ENCODE results near the gene ADAMTSL1. TPM values are rescaled to one million over a fixed set of nuclear protein-coding genes. Genes with fewer than 3 reads are reported as not detected.

ADAMTSL1 gene
- total and polyA plus RNA-seq, 2 donors (not counting 3 experiments of a cell fraction or from before 2014, with no cell fraction given): 15.0 to 18.4 TPM

GRCh38 chr9:18923671-18924430 is 449.9 kb downstream of the ADAMTSL1 start:
- TF ChIP-seq EZH2 (IDR thresholded peaks at IDR 0.05; ENCODE audit: borderline replicate concordance, low read depth, low read length, severe bottlenecking) (no peak), POLR2AphosphoS5 (IDR thresholded peaks at IDR 0.05; ENCODE audit: insufficient read depth, low read depth, low read length) (no peak)
- TF ChIP-seq, protein P1, sequence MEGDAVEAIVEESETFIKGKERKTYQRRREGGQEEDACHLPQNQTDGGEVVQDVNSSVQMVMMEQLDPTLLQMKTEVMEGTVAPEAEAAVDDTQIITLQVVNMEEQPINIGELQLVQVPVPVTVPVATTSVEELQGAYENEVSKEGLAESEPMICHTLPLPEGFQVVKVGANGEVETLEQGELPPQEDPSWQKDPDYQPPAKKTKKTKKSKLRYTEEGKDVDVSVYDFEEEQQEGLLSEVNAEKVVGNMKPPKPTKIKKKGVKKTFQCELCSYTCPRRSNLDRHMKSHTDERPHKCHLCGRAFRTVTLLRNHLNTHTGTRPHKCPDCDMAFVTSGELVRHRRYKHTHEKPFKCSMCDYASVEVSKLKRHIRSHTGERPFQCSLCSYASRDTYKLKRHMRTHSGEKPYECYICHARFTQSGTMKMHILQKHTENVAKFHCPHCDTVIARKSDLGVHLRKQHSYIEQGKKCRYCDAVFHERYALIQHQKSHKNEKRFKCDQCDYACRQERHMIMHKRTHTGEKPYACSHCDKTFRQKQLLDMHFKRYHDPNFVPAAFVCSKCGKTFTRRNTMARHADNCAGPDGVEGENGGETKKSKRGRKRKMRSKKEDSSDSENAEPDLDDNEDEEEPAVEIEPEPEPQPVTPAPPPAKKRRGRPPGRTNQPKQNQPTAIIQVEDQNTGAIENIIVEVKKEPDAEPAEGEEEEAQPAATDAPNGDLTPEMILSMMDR (IDR thresholded peaks at IDR 0.05; ENCODE audit: extremely low read depth in 1 of 2, insufficient read depth in 1 of 2, low read depth in 1 of 2, low read length in 2 of 2): no peak
- H3K9ac ChIP-seq (replicated peaks; ENCODE audit: extremely low read depth, insufficient read depth, low read length): no peak overlapping the region
- no TSS peak for BruUV-seq (replicated peaks)
- H3K4me1 ChIP-seq (ENCODE audit: control insufficient read depth, extremely low read depth, insufficient read depth, low read length): no peaks in the 10 kb centered on the region
- H3K79me2 ChIP-seq (ENCODE audit: control insufficient read depth, insufficient read depth, low read length): no peaks in the 10 kb centered on the region
- no peaks in the 10 kb centered on the region for H3K9me3 ChIP-seq (replicated peaks; ENCODE audit: control insufficient read depth, insufficient read depth, low read length)
- no peaks in the 10 kb centered on the region for H4K20me1 ChIP-seq (replicated peaks; ENCODE audit: control insufficient read depth, extremely low read depth, insufficient read depth, low read length)
- dilution Hi-C loops (cut with MboI; ENCODE audit: extremely low pct_ligation_motif_present, low sequenced_read_pairs): no loop called here
- DNase-seq (ENCODE audit: low read depth, low spot score) (no peak), FAIRE-seq (no peak)
- CTCF ChIA-PET: interaction anchor here (1.6 kb wide), 1 partner anchor 50 kb away, joined by 3 read pairs; no protein-coding TSS in a partner anchor
- intact Hi-C loops (cut with micrococcal nuclease): no loop called here
- no peak overlapping the region for H2AFZ ChIP-seq (ENCODE audit: low read depth, low read length)
- H3K36me3 ChIP-seq (ENCODE audit: control insufficient read depth in 2 of 2, extremely low read depth in 1 of 2, insufficient read depth in 2 of 2, low read length in 2 of 2): no peaks in the 10 kb centered on the region
- no peak overlapping the region for H3K4me2 ChIP-seq (ENCODE audit: insufficient read depth, low read length)
- no peak overlapping the region for H3K27ac ChIP-seq (ENCODE audit: insufficient read depth, low read depth, low read length)
- H3K27me3 ChIP-seq (ENCODE audit: control insufficient read depth in 2 of 2, insufficient read depth in 2 of 2, low read length in 2 of 2): no peaks in the 10 kb centered on the region
- POLR2A ChIA-PET: no interaction called here
- H3K9me1 ChIP-seq (replicated peaks; ENCODE audit: control insufficient read depth, extremely low read depth, insufficient read depth, low read length): no peaks in the 10 kb centered on the region
- no peak overlapping the region for H3K4me3 ChIP-seq (replicated peaks in 1 of 3; ENCODE audit: insufficient read depth in 1 of 3, low read depth in 1 of 3, low read length in 3 of 3)

DNA sequence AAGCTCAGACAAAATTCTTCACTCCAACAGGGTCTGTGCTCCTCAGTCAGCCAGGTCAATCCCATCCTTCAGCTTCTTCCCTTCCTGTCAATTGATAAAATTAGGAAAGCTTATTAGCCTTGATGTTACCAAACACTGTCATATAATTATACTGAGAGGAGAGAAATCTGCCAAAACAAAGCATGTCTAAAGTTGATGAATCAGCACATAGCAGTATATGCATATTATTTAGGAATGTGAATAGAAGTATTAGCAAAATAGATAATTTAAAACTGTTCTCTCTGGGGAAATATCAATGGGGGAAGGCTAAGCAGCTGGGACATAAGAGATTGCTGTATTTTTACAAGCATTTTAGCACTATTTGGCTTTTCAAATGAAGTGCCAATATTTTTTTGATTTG is 451.9 kb downstream of the ADAMTSL1 start:
- no TSS peak for BruUV-seq (replicated peaks)
- H3K27me3 ChIP-seq (ENCODE audit: control insufficient read depth in 2 of 2, insufficient read depth in 2 of 2, low read length in 2 of 2): no peaks in the 10 kb centered on the region
- POLR2A ChIA-PET: no interaction called here

More for the DNA sequence above, 451.9 kb downstream of the ADAMTSL1 start:
- Histone ChIP-seq H3K27ac (ENCODE audit: insufficient read depth, low read depth, low read length) (no peak overlapping the region), H2AFZ (ENCODE audit: low read depth, low read length) (no peak overlapping the region), H4K20me1 (replicated peaks; ENCODE audit: control insufficient read depth, extremely low read depth, insufficient read depth, low read length) (no peaks in the 10 kb centered on the region), H3K79me2 (ENCODE audit: control insufficient read depth, insufficient read depth, low read length) (no peaks in the 10 kb centered on the region), H3K9me1 (replicated peaks; ENCODE audit: control insufficient read depth, extremely low read depth, insufficient read depth, low read length) (no peaks in the 10 kb centered on the region), H3K36me3 (ENCODE audit: control insufficient read depth in 2 of 2, extremely low read depth in 1 of 2, insufficient read depth in 2 of 2, low read length in 2 of 2) (no peaks in the 10 kb centered on the region), H3K4me2 (ENCODE audit: insufficient read depth, low read length) (no peak overlapping the region), H3K9ac (replicated peaks; ENCODE audit: extremely low read depth, insufficient read depth, low read length) (no peak overlapping the region), H3K4me1 (ENCODE audit: control insufficient read depth, extremely low read depth, insufficient read depth, low read length) (no peaks in the 10 kb centered on the region), H3K4me3 (replicated peaks in 1 of 3; ENCODE audit: insufficient read depth in 1 of 3, low read depth in 1 of 3, low read length in 3 of 3) (no peak overlapping the region), H3K9me3 (replicated peaks; ENCODE audit: control insufficient read depth, insufficient read depth, low read length) (no peaks in the 10 kb centered on the region)
- dilution Hi-C loops (cut with MboI; ENCODE audit: extremely low pct_ligation_motif_present, low sequenced_read_pairs) (no loop called here), intact Hi-C loops (cut with micrococcal nuclease) (no loop called here)
- CTCF ChIA-PET: no interaction called here
- no peak for FAIRE-seq
- no peak for TF ChIP-seq MYC (IDR thresholded peaks at IDR 0.05; ENCODE audit: low read depth, low read length)
- no peak for TF ChIP-seq POLR2AphosphoS5 (IDR thresholded peaks at IDR 0.05; ENCODE audit: insufficient read depth, low read depth, low read length)
- no peak for TF ChIP-seq FOS (IDR thresholded peaks at IDR 0.05; ENCODE audit: borderline replicate concordance, insufficient read depth, low read length)
- TF ChIP-seq JUN (IDR thresholded peaks at IDR 0.05; ENCODE audit: borderline replicate concordance, insufficient read depth, insufficient read length, low read depth): no peak
- TF ChIP-seq, protein P1 (IDR thresholded peaks at IDR 0.05; ENCODE audit: extremely low read depth in 1 of 2, insufficient read depth in 1 of 2, low read depth in 1 of 2, low read length in 2 of 2): no peak
- TF ChIP-seq EZH2 (IDR thresholded peaks at IDR 0.05; ENCODE audit: borderline replicate concordance, low read depth, low read length, severe bottlenecking): no peak
- TF ChIP-seq MAX (IDR thresholded peaks at IDR 0.05; ENCODE audit: insufficient read depth, insufficient read length): no peak
- TF ChIP-seq POLR2A (IDR thresholded peaks at IDR 0.05; ENCODE audit: low read depth, low read length): no peak
- no peak for TF ChIP-seq GATA2 (IDR thresholded peaks at IDR 0.05; ENCODE audit: insufficient read depth, insufficient read length, low read depth, low read length)
- DNase-seq (ENCODE audit: low read depth, low spot score): no peak
